Middle frontal gyrus (tissue), 1 donor: ENCODE results near the gene EPHB1.

Experiments used
- DNase-seq: peaks from one replicate; pipeline ENCODE4 v3.0.0-alpha.2; 2015; ENCODE audit warnings: low spot score; ENCODE audit errors: extremely low spot score

EPHB1 gene

DNA sequence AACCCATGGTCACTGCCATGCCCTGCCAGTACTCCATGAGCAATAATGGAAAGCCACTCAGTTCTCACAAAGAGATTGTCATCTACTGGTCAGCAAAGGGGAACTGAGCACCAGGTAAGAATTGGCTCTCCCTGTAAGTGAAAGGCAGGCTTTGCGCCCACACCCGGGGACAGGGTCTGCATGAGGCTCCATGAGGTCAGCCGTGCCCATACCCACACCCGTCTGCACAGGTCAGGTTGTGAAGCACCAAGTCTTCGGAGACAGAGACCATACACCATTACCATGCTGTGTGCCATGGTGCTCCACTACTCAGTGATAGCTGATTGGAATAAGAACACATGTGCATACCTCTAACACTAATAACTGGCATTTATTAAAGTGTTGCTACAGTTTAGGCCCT, 322.9 kb downstream of the EPHB1 start:
- DNase-seq, result no peak

DNA sequence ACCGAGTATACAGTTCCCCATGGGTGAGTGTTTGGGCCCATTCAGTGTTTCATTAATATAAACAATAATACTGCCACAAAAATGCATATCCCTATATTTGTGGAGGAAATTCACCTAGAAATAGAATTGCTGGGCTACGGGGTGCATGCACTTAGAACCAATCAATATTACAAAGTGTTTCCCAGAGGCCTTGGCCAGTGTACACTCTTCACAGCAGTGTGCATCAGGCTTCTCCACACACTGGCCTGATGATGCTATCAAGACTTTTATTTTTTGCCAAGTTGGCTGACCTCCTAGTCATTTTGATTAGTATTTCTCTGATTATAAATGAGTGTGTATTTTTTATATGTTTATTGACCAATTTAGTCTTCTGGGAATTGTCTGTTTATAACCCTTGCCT, 323.7 kb downstream of the EPHB1 start:
- DNase-seq, result no peak

DNA sequence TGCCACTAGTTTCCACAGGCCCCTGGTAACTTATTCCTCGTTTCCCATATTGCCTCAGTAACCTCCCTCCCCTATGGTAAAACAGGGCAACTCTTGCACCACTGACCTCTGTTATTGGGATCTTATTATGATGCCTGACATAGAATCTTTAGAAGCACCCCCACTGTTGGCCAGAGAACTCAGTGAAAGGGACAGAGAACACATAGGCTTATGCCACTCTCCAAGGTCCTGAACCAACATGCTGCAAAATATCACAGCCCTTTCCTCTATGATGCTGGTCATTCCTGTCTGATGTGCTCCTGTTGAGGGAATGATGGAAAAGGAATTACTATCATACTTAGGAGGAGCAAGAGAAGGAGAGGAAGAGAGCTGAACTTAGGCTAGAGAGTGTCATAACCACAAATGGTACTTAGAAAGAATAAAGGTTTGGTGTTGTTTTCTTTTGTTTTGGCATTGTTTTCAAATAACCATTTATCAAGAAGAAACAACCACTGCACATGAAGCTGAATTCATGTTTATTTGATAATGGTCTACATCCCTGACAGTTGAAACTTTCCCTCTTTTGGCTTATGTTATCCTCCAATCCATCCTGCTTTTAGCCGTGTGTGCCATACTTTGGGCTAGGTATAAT, 330.2 kb downstream of the EPHB1 start:
- DNase-seq, result no peak

DNA sequence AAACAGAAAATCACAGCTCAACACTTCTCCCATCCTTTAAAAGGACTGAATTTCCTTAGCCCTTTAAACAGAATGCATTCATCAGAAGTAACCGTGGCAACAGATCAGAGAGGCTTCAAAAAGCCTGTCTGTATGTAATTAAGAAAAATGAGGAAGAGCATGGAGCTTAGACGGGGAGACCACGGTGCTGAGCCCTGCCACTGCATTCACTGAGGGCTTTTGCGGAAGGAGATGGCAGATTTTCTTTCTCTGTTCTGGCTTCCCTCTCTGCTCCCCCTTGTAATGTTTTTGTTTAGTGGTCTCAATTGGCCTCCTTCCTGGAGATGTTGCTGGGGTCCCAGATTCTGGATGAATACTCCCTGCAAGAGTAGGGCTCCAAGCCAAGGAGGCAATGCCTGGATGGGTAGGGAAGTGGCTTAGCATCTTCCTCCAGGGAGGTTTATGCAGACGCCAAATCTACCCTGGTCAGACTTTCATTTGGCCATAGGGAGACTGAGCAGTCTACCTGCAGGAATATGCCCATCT, 332.9 kb downstream of the EPHB1 start:
- no peak for DNase-seq

DNA sequence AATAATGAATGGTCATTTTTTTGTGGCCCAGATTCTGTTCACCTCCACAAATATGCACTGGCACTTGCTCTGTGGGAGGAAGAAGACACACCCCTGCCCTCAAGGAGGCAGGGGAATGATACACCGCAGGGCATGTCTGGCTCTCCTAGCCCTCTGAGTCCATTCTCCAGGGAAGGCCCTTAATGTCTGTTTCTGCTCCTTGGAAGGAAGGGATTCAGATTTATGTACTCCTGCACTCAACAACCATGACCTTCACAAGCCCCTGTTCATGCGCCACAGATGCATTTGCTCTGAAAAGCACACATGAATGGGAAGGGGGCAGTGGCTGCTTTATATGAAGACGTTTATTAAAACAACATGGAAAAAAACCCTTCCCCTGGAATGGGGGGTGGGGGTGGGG, 333.8 kb downstream of the EPHB1 start:
- no peak for DNase-seq

DNA sequence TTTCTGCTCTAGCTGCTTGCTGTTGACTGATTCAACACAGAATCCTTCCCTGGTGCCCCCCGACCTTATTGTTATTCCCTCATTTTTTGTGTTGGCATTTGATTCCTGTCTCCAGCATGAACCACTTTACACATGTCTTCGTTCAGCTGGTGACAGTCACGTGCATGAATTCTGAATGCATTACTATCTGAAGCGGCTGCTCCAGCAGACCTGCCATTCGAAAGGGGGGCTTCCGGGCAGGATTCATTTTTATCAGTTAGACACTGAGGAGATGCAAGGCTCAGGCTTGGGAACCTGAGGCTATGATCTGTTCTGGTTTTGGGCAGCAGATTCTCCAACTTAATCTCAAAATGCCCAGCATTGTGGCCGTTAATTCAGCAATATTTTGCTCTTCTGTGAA, 336.2 kb downstream of the EPHB1 start:
- no peak for DNase-seq

DNA sequence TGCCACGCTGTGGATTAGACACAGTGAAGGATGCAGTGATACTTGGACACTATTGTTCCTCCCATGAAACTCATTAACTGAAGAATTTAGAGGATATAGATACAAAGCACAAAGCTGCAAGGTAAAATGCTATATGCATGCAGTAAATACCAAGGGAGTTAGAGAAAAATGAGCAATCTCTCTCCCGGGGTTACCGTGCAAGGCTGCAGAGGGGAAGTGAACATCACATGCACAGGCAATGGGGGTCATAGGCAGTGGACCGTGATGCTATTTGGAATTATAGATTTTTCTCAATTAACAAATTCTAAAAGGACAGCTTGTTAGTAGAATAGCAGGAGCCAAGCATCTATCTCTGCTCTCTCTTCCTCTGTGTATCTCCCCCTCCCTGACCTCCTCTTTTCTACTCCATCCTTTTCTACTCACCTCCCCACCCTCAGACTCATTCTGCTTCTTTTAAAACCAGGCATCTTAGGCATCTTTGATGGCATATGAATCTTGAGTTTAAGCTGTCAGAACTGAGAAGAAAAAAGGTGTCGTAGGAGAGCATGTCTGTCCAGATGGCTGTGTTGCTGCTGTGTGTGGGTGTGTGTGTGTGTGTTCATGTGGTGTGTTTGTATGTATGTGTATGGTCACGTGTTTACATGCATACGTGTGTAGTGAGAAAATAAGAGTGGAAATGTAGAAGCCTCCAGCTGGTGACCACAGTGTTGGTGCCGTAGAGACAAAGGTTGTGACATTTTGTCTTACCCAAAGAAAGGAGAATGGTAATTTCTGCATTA, 339.0 kb downstream of the EPHB1 start:
- no peak for DNase-seq

DNA sequence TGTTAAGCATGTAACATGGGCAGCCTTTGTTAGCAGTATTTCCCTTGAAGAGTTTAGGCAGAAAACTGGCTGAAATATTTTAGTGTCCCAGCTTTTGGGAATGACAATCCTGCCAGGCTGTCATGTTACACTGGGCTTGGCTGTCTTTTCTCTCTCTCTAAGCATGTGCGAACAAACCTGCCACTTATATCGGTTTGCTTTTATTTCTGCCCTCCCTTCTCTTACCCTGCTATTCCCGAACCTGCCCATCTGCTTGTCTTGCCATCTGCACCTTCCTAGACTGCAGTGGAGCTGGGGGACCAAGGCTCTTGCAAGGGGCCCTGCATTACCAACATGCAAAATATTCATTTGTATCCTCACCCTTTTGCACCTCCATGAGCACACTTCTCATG, 339.6 kb downstream of the EPHB1 start:
- DNase-seq, result no peak

DNA sequence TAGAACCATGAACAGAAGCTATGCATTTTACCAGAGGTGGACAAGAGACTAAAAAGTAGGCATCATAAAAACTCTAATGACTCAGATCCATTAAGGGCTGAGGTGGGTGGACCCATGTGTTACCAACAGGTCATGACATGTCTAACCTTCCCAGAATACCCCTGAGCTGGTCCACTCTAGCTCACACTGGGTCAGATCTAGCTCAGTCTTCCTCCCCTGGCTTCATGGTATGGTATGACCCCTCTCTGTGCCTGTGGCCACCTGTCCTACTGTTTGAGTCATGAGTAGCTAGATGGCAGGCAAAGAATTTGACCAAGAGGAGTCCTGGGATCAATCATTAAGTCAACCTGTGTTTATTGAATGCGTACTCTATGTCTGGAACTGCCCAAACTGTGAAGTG, 340.4 kb downstream of the EPHB1 start:
- no peak for DNase-seq

DNA sequence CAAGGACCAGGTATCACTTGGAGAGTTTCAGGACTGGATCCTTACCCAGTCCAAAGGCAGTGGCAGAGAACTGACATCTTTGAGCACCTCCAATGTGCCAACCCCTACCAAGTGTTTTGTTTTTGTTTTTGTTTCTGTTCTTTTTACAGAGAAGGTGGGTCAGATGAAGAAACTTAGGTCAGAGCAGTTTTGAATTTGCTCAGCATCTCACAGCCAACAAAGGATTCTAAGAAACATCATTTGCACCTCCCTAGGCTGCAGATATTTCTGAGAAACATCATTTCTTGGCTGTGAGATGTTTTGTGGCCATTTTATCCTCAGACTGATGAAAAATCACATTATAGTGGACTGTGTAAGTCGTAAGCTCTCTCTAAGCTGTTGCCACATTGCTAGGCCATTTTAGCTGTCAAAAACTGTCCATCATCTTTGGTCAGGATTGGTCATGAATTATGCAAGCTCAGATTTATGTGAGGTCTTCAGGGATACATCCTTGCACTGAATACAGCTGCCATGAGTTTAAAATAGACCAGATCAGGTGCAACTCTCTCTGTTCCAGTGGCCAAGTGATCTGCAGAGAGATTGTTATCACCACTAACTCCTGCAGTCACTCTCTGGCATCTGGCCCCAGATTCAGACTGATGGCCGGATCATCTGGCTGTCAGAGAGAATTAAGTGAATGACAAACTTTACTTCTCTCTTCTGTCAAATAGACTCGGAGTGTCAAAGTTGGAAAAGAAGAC, 341.5 kb downstream of the EPHB1 start:
- no peak for DNase-seq

DNA sequence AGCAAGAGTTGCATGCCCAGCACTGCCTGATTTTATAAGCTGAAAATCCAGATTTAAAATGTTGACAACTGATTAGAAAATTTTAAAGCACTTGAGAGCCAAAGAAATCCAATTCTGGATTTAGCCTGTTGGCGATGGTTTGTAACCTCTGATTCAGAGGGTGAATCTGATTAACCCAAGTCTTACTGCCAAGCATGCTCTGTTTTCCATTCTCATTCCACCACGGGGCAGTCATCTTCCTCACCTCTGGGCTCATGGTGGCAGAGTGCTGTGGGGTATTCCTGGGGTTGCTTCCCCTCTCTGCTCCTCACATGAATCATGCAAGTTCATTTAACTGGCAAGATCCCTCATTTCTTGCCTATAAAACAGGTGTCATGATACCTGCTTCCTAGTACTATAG, 342.2 kb downstream of the EPHB1 start:
- DNase-seq, result no peak

DNA sequence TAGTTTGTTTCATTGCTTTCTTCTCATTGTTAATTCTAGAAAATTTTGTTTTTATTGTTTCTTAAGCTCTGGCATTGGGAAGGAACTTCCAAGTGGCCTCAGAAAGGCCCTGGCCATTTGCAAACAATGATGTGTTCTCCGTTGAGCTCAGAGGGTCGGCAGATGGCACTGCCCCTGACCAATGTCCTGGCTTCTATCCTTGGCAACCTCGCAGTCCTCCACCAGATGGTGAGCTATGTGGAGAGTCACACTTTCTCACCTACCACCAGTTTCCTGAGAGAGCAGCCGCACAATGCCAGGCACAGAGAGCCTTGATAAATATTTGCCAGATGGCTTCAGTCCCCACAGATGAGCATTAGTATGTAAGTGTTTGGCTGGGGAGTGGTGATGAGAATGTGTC, 343.7 kb downstream of the EPHB1 start:
- no peak for DNase-seq

DNA sequence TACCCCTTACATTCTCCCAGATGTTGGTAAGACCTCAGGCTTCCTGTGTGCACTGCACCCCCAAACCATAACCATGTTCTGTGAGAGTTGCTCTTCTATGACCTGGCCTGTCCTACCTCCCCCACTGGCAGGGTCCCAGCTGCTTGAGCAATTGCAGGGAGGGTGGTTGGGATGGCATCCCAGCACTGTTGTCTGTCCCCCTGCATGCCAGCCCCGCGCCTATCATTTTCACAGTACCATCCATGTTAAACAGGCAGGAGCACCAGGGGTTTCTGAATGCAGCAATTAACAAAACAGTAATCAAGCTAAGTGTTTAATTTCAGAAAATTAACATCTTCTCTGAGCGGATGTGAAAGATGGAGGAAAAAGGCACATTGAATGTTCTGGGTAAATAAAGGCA, 345.5 kb downstream of the EPHB1 start:
- DNase-seq, result no peak

DNA sequence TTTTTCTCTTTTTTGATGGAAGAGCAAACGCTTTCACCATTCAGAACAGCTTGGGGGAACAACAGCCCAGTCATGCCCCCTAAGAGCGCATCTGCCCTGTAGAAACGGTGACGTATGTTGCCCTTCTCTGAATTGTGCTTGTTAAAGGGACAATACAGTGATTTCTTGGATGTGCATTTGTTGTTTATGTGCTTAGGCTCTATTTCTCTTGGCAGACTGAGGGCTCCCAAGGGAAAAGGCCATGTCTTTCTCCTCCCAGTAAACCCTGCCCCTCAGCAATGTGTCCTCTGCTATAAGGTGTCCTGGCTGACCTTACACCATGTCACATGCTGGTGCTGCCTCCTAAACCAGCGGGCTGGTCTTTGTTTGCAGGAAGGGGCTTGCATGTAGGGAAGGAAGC, 346.1 kb downstream of the EPHB1 start:
- no peak for DNase-seq

DNA sequence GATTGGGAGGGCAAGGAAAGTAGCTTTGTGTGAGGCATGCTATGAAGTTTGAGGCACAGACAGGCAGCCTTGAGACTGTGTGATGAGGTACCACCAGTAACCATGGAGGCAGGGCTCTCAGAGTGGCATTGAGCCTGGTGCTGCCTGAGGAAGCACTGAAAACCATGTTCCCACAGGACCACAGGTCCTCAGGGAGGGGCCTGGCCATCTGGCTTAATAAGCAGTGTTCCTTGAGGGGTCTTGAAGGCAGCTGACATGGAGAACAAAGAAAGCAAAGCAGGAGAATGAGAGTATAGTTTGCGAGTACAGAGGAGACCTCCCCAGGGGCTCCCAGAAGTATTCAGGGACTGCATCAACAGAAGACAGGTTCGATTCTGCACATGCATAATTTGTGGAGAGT, 346.6 kb downstream of the EPHB1 start:
- DNase-seq, result no peak

DNA sequence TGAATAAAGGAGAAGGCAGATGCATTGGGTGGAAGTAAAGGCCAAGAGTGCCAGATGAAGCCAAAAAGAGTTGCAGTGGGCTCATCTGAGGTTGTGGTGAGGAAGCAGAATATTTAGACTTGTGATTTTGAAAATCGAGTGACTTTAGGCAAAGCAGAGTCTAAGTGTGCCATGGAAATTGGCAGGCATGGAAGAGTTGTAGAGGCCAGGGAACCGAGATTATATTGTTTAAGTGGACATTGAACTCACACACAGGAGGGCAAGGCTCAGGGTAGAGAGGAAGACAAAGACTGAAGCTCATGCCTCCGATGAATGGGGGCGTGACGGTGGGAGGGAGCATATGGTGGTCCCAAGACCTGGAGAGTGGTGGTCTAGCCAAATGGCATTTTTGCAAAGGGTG, 347.5 kb downstream of the EPHB1 start:
- DNase-seq, result no peak

DNA sequence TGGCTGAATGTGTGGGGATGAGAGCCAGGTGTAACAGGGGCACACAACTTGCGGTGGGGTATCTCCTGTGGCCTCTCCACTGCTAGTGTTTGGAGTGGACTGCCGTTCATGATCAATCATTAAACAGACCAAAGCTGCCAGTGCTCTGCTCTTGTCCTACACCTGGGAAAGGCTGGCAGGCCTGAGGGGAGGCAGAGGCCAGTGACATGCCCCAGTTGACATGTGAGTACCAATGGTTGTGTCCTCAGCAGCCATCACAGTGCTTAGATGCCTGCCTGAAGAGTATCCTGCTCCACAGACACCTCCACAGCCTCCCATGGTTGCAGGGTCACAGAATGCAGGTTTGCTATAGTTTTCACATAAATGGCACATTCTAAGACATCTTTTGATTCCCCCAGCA, 348.4 kb downstream of the EPHB1 start:
- no peak for DNase-seq

DNA sequence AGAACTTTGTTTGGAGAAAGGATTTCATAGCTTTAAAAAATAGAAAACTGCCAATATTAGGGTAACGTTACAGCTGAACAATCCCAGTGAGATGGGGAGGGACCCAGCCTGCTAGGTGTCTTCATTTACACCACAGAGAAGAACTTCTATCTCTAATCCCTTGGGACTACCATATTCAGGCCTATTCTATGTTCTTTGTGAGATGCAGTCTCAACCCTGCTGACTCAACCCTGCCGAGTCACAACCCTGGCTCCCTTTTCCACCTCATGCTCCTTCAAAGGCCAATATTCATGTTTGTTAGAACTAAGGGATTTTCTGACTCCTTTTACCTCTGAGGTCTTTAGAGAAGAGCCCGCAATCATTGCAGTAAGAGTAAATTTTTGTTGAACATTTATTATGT, 350.5 kb downstream of the EPHB1 start:
- no peak for DNase-seq

DNA sequence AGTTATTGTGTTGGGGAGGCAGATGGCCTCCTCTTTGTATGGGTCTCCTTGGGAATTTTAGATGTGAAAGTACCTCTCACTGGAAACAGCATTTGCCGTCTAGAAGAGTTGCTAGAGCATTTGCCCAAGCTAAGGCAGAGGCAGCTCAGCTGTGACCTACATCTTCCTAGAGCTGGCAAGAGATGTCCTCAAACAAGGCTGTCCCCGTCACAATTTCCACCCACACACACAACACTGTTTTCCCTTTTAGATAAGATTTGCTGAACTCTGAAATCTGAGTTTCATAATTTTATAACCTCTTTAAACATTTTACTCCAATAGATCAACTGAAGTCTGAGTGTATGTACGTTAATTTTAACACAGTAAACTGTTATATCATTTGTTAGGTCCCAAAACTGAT, 352.6 kb downstream of the EPHB1 start:
- peak; percentile 19 for DNase-seq

DNA sequence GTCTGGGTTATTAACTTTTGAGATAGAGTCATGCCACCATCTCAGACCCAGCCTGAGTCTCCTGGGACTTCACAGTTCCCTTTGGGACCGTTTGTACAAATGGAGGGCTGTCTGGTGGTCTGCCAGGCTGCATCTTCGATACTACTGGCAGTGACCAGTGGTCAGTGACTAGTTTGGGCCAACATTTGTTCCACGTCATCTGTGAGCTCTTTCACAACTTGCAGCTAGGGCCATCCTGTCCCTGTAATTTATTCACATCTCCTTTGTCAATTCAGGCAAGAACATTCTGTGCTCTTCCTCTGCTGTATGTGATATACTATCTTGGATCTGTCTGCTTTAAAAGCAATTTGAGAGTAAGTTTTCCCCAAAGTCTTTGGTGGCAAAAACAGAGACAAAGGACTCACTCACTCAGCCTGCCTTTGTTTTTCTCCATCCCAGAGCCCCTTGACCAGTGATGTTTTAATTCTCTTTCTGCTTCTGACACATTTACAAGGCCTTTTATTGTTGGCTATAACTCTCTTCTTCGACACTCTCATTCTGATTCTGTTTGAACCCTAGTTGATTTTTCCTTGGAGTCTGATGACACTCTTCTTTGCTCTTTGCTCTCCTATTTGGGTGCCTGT, 353.4 kb downstream of the EPHB1 start:
- peak; percentile 13 for DNase-seq

DNA sequence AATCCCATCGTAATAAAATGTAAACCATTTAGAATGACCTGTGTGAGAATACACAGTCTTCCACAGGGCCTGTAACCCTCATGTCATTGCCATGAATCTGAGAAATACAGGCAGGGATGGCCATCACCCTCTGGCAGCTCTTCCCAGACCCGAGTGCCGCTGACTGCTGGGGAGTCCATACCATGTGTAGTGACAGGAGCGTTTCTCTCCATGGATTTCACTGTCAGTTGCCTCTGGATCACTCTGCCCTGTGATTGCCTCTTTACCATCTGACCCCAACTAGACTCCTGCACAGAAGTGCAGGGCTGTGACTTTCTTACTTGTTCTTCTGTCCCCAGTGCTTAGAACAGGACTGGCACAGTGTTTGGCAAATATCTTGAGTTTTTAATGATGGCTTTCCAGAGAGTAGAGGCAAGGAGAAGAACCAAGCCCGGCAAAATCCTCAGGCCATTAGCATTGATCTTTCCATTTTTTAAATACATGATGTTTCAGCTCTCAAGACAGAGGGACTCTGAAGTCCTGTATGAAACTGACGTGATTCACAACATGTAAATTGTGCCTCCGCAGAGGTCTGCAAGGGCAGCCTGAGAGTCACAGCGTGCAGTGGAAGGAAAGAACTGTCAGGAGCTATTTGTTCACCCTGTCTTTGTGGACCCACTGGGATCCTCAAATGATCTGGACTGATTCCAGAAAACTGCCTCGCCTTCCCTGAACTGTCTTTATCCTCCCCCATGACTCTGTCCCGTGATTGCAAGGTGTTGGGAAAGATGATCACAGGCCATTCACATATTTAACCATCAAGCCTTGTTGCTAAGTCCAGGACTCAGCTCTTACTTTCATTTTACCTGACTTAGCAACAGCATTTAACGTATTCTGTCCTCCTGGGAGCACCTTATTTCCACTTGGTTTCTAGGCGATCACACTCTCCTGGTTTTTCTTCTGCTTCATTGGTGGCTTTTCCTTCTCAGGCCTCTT, 354.9 kb downstream of the EPHB1 start:
- DNase-seq, result no peak
